ENCODE measurements around the gene ZNF287. TPM values are rescaled to one million over a fixed set of nuclear protein-coding genes. Genes with fewer than 3 reads are reported as not detected.

ZNF287 gene
- total and polyA plus RNA-seq, 10 of the 15 experiments (the other 5 are each of a cell fraction or from before 2014, with no cell fraction given), result 1.9 to 15.5 (median 4.0) TPM

GRCh38 chr17:16516594-16517051, 52.4 kb downstream of the ZNF287 start:
- ChIA-PET CTCF (interaction anchor here (7.6 to 8.0 kb wide), 2 partner anchors 64 to 152 kb away, joined by 81 to 152 read pairs; no protein-coding TSS in a partner anchor), POLR2A (interaction anchor here (0.5 kb wide), 1 partner anchor 186 kb away, joined by 3 read pairs; no protein-coding TSS in a partner anchor), SMC1A (ENCODE audit: uncharacterized antibody, unreplicated experiment) (interaction anchor here (1.2 to 7.1 kb wide), 2 partner anchors 21 to 152 kb away, joined by 3 to 103 read pairs; no protein-coding TSS in a partner anchor), RAD21 (ENCODE audit: unreplicated experiment) (no interaction called here)
- H3K4me3 ChIP-seq, result no peak overlapping the region
- no peaks in the 10 kb centered on the region for H3K36me3 ChIP-seq (ENCODE audit: control insufficient read depth in 2 of 2, insufficient read depth in 2 of 2, low read length in 1 of 2)
- intact Hi-C loops (cut with micrococcal nuclease; ENCODE audit: unreplicated experiment), result no loop called here
- ATAC-seq (no peak), FAIRE-seq (no peak), DNase-seq (ENCODE audit: low read depth, low spot score) (no peak)
- no peak overlapping the region for H3K4me2 ChIP-seq (ENCODE audit: control insufficient read depth, insufficient read depth)
- H3K79me2 ChIP-seq (ENCODE audit: control insufficient read depth, insufficient read depth, low read length), result no peaks in the 10 kb centered on the region
- in situ Hi-C loops (cut with MboI), result no loop called here
- TF ChIP-seq, protein P1, sequence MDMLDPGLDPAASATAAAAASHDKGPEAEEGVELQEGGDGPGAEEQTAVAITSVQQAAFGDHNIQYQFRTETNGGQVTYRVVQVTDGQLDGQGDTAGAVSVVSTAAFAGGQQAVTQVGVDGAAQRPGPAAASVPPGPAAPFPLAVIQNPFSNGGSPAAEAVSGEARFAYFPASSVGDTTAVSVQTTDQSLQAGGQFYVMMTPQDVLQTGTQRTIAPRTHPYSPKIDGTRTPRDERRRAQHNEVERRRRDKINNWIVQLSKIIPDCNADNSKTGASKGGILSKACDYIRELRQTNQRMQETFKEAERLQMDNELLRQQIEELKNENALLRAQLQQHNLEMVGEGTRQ (IDR thresholded peaks at IDR 0.05; ENCODE audit: borderline replicate concordance, low read depth, low read length), result no peak
- TF ChIP-seq BHLHE40 (IDR thresholded peaks at IDR 0.05; ENCODE audit: borderline replicate concordance in 1 of 2, low read depth in 2 of 2, low read length in 1 of 2), result no peak
- no peak for TF ChIP-seq ZNF217 (IDR thresholded peaks at IDR 0.05)
- TF ChIP-seq ATF7 (IDR thresholded peaks at IDR 0.05; ENCODE audit: low read depth), result no peak
- TF ChIP-seq SMARCA5 (IDR thresholded peaks at IDR 0.05), result no peak
- TF ChIP-seq HDAC2 (IDR thresholded peaks at IDR 0.05), result no peak
- no peak for TF ChIP-seq CEBPZ (IDR thresholded peaks at IDR 0.05; ENCODE audit: low read depth, low read length)
- TF ChIP-seq WRNIP1 (IDR thresholded peaks at IDR 0.05; ENCODE audit: borderline replicate concordance, low read depth, low read length), result no peak
- TF ChIP-seq CHD1 (IDR thresholded peaks at IDR 0.05; ENCODE audit: low read depth, low read length), result no peak
- TF ChIP-seq ATF3 (IDR thresholded peaks at IDR 0.05; ENCODE audit: borderline replicate concordance, extremely low read depth, low read depth, low read length), result no peak
- no peak for TF ChIP-seq ELK1 (IDR thresholded peaks at IDR 0.05; ENCODE audit: low read depth, low read length)
- no peak for TF ChIP-seq BMI1 (IDR thresholded peaks at IDR 0.05; ENCODE audit: borderline replicate concordance)
- no peak for TF ChIP-seq SREBF1 (IDR thresholded peaks at IDR 0.05; ENCODE audit: low read length)
- no peak for TF ChIP-seq RFX5 (IDR thresholded peaks at IDR 0.05; ENCODE audit: low read depth, low read length)
- TF ChIP-seq BCL11A (IDR thresholded peaks at IDR 0.05; ENCODE audit: low read depth, low read length), result no peak
- H3K4me1 ChIP-seq (ENCODE audit: control insufficient read depth, insufficient read depth, low read length), result peaks cover 5% of the 10 kb centered on the region; the same call in 1 of the 2 replicates
- H3K9me3 ChIP-seq (replicated peaks; ENCODE audit: control insufficient read depth, insufficient read depth, low read length), result no peaks in the 10 kb centered on the region
- BruUV-seq (replicated peaks), result no TSS peak
- WGBS (ENCODE audit: insufficient coverage, insufficient replicate concordance, low lambda C conversion rate, missing lambda C conversion rate), result 6% methylated on average over 16 of the region's 16 CpGs
- no peaks in the 10 kb centered on the region for H3K27me3 ChIP-seq (replicated peaks in 1 of 2; ENCODE audit: control insufficient read depth in 2 of 2, insufficient read depth in 2 of 2, low read length in 1 of 2)
- H3K27ac ChIP-seq (ENCODE audit: control insufficient read depth, insufficient read depth), result no peak overlapping the region
- H2AFZ ChIP-seq (ENCODE audit: control insufficient read depth, low read depth, low read length), result no peak overlapping the region
- no peak overlapping the region for H3K9ac ChIP-seq (ENCODE audit: control insufficient read depth, insufficient read depth, low read length)
- H4K20me1 ChIP-seq (ENCODE audit: control insufficient read depth, insufficient read depth), result no peaks in the 10 kb centered on the region

Data from GM12878 (cell line).